ENCODE measurements around the gene MTERF1. TPM values are rescaled to one million over a fixed set of nuclear protein-coding genes. Genes with fewer than 3 reads are reported as not detected.
A peak's percentile ranks its signal among the peaks of the same experiment; 100 is the strongest.

Gene MTERF1
- total and polyA plus RNA-seq, 2 experiments from 2014 or later, result 7.1 to 9.2 TPM

- no peak overlapping the region for H3K27ac ChIP-seq
- no peak for DNase-seq
- no peak overlapping the region for H3K4me2 ChIP-seq (ENCODE audit: unreplicated experiment)
These were observed 33.3 kb downstream of the MTERF1 start for GRCh38 chr7:91847231-91847630.

GRCh38 chr7:91846436-91846835 is 34.1 kb downstream of the MTERF1 start:
- no peak overlapping the region for H3K9ac ChIP-seq
- H4K20me1 ChIP-seq (ENCODE audit: insufficient read depth), result no peaks in the 10 kb centered on the region
- peak; percentile 49 for DNase-seq
- peaks cover 11% of the 10 kb centered on the region; the same call in 1 of the 2 replicates for H3F3A ChIP-seq (ENCODE audit: insufficient read depth)
- H2AFZ ChIP-seq, result no peak overlapping the region
- TF ChIP-seq EZH2 (IDR thresholded peaks at IDR 0.05; ENCODE audit: insufficient read depth, poor library complexity, severe bottlenecking) (no peak), EZH2phosphoT487 (IDR thresholded peaks at IDR 0.05; ENCODE audit: insufficient read depth, low read depth) (no peak)
- H3K9me3 ChIP-seq (ENCODE audit: low read depth), result no peaks in the 10 kb centered on the region
- H3K4me2 ChIP-seq (ENCODE audit: unreplicated experiment), result no peak overlapping the region
- peaks cover 24% of the 10 kb centered on the region for H3K4me1 ChIP-seq (ENCODE audit: insufficient read depth)
- H3K9me2 ChIP-seq (ENCODE audit: insufficient read depth), result no peaks in the 10 kb centered on the region
- no peaks in the 10 kb centered on the region for H3K79me2 ChIP-seq (ENCODE audit: insufficient read depth)
- in situ Hi-C loops (cut with MboI), result no loop called here
- no peak overlapping the region for H3K27ac ChIP-seq
- H3K4me3 ChIP-seq, result no peak overlapping the region
- no peaks in the 10 kb centered on the region for H3K27me3 ChIP-seq (replicated peaks; ENCODE audit: insufficient read depth)
- H3K36me3 ChIP-seq (ENCODE audit: low read depth), result no peaks in the 10 kb centered on the region

More at GRCh38 chr7:91847231-91847630, 33.3 kb downstream of the MTERF1 start:
- Histone ChIP-seq H3F3A (ENCODE audit: insufficient read depth) (peaks cover 11% of the 10 kb centered on the region; the same call in 1 of the 2 replicates), H3K36me3 (ENCODE audit: low read depth) (no peaks in the 10 kb centered on the region), H3K9me3 (ENCODE audit: low read depth) (no peaks in the 10 kb centered on the region), H3K9me2 (ENCODE audit: insufficient read depth) (no peaks in the 10 kb centered on the region), H3K27me3 (replicated peaks; ENCODE audit: insufficient read depth) (no peaks in the 10 kb centered on the region), H4K20me1 (ENCODE audit: insufficient read depth) (no peaks in the 10 kb centered on the region), H3K79me2 (ENCODE audit: insufficient read depth) (no peaks in the 10 kb centered on the region), H3K4me1 (ENCODE audit: insufficient read depth) (peaks cover 24% of the 10 kb centered on the region), H3K9ac (no peak overlapping the region), H3K4me3 (no peak overlapping the region), H2AFZ (no peak overlapping the region)
- 92 to 94% methylated on average over 4 of the region's 4 CpGs for WGBS, 2 experiments (ENCODE audit: low coverage in 1 of 2, low lambda C conversion rate in 2 of 2, missing lambda C conversion rate in 2 of 2)
- in situ Hi-C loops (cut with MboI), result no loop called here
- TF ChIP-seq EZH2phosphoT487 (IDR thresholded peaks at IDR 0.05; ENCODE audit: insufficient read depth, low read depth), result no peak
- TF ChIP-seq EZH2 (IDR thresholded peaks at IDR 0.05; ENCODE audit: insufficient read depth, poor library complexity, severe bottlenecking), result no peak

DNA sequence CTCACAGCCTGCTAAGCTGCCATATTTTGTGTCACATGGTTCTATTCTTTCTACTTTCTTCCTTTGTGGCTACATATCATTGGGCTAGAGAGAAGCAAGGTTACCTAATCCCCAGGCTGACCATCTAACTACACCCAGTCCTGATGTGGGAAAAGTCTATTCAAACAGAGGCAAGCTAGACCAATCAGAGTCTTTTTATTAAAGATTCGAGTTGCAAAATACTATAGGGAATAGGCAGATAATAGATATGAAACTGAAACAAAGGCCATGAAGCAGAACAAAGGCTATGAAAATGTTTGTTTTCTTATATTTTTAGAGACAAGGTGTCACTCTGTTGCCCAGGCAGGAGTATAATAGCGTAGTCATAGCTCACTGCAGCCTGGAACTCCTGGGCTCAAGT is 36.7 kb downstream of the MTERF1 start:
- Histone ChIP-seq H3K4me3 (no peak overlapping the region), H3K9me3 (ENCODE audit: low read depth) (no peaks in the 10 kb centered on the region), H3K4me2 (ENCODE audit: unreplicated experiment) (no peak overlapping the region), H3K4me1 (ENCODE audit: insufficient read depth) (peaks cover 10% of the 10 kb centered on the region; the same call in 1 of the 2 replicates), H3K79me2 (ENCODE audit: insufficient read depth) (no peaks in the 10 kb centered on the region), H3K9me2 (ENCODE audit: insufficient read depth) (no peaks in the 10 kb centered on the region), H3K27ac (no peak overlapping the region), H3K9ac (no peak overlapping the region), H3K27me3 (replicated peaks; ENCODE audit: insufficient read depth) (no peaks in the 10 kb centered on the region), H4K20me1 (ENCODE audit: insufficient read depth) (no peaks in the 10 kb centered on the region), H3F3A (ENCODE audit: insufficient read depth) (peaks cover 11% of the 10 kb centered on the region; the same call in 1 of the 2 replicates), H2AFZ (no peak overlapping the region), H3K36me3 (ENCODE audit: low read depth) (no peaks in the 10 kb centered on the region)
- TF ChIP-seq EZH2 (IDR thresholded peaks at IDR 0.05; ENCODE audit: insufficient read depth, poor library complexity, severe bottlenecking) (no peak), EZH2phosphoT487 (IDR thresholded peaks at IDR 0.05; ENCODE audit: insufficient read depth, low read depth) (no peak)
- DNase-seq, result no peak
- in situ Hi-C loops (cut with MboI), result no loop called here
- 80 to 81% methylated on average over 2 of the region's 2 CpGs for WGBS, 2 experiments (ENCODE audit: low coverage in 1 of 2, low lambda C conversion rate in 2 of 2, missing lambda C conversion rate in 2 of 2)

DNA sequence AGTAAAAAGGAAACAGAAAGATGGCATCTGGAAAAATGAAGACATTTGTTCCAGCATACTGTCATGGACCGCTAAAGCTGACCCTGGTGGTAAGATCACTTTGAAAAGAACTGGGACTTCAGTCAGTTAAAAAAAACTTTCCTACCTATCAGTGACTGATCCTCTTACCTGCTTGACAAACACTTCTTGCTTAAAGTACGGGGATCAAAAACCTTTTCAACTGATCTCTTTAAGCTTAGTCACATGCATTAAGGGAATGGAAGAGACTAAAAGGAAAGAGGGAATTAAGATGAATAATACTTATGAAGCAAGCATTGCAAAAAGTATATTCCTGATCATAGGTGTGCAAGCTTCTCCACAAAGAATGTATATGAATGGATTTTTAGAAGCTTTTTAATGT is 42.1 kb downstream of the MTERF1 start:
- no peaks in the 10 kb centered on the region for H3F3A ChIP-seq (ENCODE audit: insufficient read depth)
- TF ChIP-seq EZH2 (IDR thresholded peaks at IDR 0.05; ENCODE audit: insufficient read depth, poor library complexity, severe bottlenecking), result no peak
- no peak for TF ChIP-seq EZH2phosphoT487 (IDR thresholded peaks at IDR 0.05; ENCODE audit: insufficient read depth, low read depth)
- no peak overlapping the region for H3K4me2 ChIP-seq (ENCODE audit: unreplicated experiment)
- no peaks in the 10 kb centered on the region for H3K9me2 ChIP-seq (ENCODE audit: insufficient read depth)
- no peaks in the 10 kb centered on the region for H3K4me1 ChIP-seq (ENCODE audit: insufficient read depth)
- no peak overlapping the region for H3K4me3 ChIP-seq
- no peaks in the 10 kb centered on the region for H3K36me3 ChIP-seq (ENCODE audit: low read depth)
- DNase-seq, result no peak
- in situ Hi-C loops (cut with MboI), result no loop called here
- H3K9me3 ChIP-seq (ENCODE audit: low read depth), result no peaks in the 10 kb centered on the region
- H4K20me1 ChIP-seq (ENCODE audit: insufficient read depth), result no peaks in the 10 kb centered on the region
- H2AFZ ChIP-seq, result no peak overlapping the region
- no peak overlapping the region for H3K27ac ChIP-seq
- no peaks in the 10 kb centered on the region for H3K79me2 ChIP-seq (ENCODE audit: insufficient read depth)
- no peaks in the 10 kb centered on the region for H3K27me3 ChIP-seq (replicated peaks; ENCODE audit: insufficient read depth)
- 89 to 97% methylated on average over 2 of the region's 2 CpGs for WGBS, 2 experiments (ENCODE audit: low coverage in 1 of 2, low lambda C conversion rate in 2 of 2, missing lambda C conversion rate in 2 of 2)
- H3K9ac ChIP-seq, result no peak overlapping the region

Data from GM23248 (cell line).